Measurements from ENCODE around the gene PPM1H.
"Not testable (repeated sequence)": the region's sequence is repeated elsewhere in the genome, so short reads cannot be mapped to it uniquely, and the experiment has no call there.

PPM1H gene

GRCh38 chr12:62891805-62892549 lies 43.0 kb downstream of the PPM1H start:
- TF ChIP-seq CTCF (IDR thresholded peaks at IDR 0.05; ENCODE audit: low read depth, low read length), result no peak
- no peak for DNase-seq (ENCODE audit: extremely low read depth, low read depth)

- DNase-seq (ENCODE audit: extremely low read depth, low read depth), result no peak
- no peak for TF ChIP-seq CTCF (IDR thresholded peaks at IDR 0.05; ENCODE audit: low read depth, low read length)
These were observed 46.4 kb downstream of the PPM1H start for GRCh38 chr12:62888454-62889110.

GRCh38 chr12:62886796-62887195 lies 48.2 kb downstream of the PPM1H start:
- no peak for DNase-seq (ENCODE audit: extremely low read depth, low read depth)
- TF ChIP-seq CTCF (IDR thresholded peaks at IDR 0.05; ENCODE audit: low read depth, low read length), result no peak

GRCh38 chr12:62885242-62885641 lies 49.7 kb downstream of the PPM1H start:
- no peak for TF ChIP-seq CTCF (IDR thresholded peaks at IDR 0.05; ENCODE audit: low read depth, low read length)
- no peak for DNase-seq (ENCODE audit: extremely low read depth, low read depth)

GRCh38 chr12:62884832-62885231 lies 50.1 kb downstream of the PPM1H start:
- not testable (repeated sequence) for DNase-seq (ENCODE audit: extremely low read depth, low read depth)

- DNase-seq (ENCODE audit: extremely low read depth, low read depth), result no peak
- TF ChIP-seq CTCF (IDR thresholded peaks at IDR 0.05; ENCODE audit: low read depth, low read length), result no peak
These were observed 52.3 kb downstream of the PPM1H start for GRCh38 chr12:62882696-62883095.

GRCh38 chr12:62882140-62882539 lies 52.8 kb downstream of the PPM1H start:
- no peak for DNase-seq (ENCODE audit: extremely low read depth, low read depth)
- no peak for TF ChIP-seq CTCF (IDR thresholded peaks at IDR 0.05; ENCODE audit: low read depth, low read length)

Data from AG09319 (cell line).